ENCODE results near the gene AMIGO3.
"Not testable (repeated sequence)": the region's sequence is repeated elsewhere in the genome, so short reads cannot be mapped to it uniquely, and the experiment has no call there.

The AMIGO3 gene

GRCh38 chr3:49719214-49719884, at the start of gene AMIGO3:
Gene AMIGO3 (minus strand): TSS chr3:49719684. CDS start chr3:49719465, 219 bp downstream.
- peak; percentile 98 for DNase-seq (ENCODE audit: low spot score)

- DNase-seq (ENCODE audit: low spot score): no peak
Measured at GRCh38 chr3:49763981-49764380, 44.5 kb upstream of the AMIGO3 start.

- no peak for DNase-seq (ENCODE audit: low spot score)
Measured at GRCh38 chr3:49761661-49762060, 42.2 kb upstream of the AMIGO3 start.

- DNase-seq (ENCODE audit: low spot score): no peak
Measured at GRCh38 chr3:49759226-49759625, 39.7 kb upstream of the AMIGO3 start.

- no peak for DNase-seq (ENCODE audit: low spot score)
Measured at GRCh38 chr3:49757197-49757596, 37.7 kb upstream of the AMIGO3 start.

- DNase-seq (ENCODE audit: low spot score): no peak
Measured at GRCh38 chr3:49756036-49756435, 36.6 kb upstream of the AMIGO3 start.

- DNase-seq (ENCODE audit: low spot score): no peak
Measured at GRCh38 chr3:49754536-49754935, 35.1 kb upstream of the AMIGO3 start.

- DNase-seq (ENCODE audit: low spot score): no peak
Measured at GRCh38 chr3:49751501-49751900, 32.0 kb upstream of the AMIGO3 start.

GRCh38 chr3:49750056-49750455, 30.6 kb upstream of the AMIGO3 start:
- no peak for DNase-seq (ENCODE audit: low spot score)

GRCh38 chr3:49748874-49749273, 29.4 kb upstream of the AMIGO3 start:
- not testable (repeated sequence) for DNase-seq (ENCODE audit: low spot score)

GRCh38 chr3:49747792-49748480, 28.5 kb upstream of the AMIGO3 start:
- DNase-seq (ENCODE audit: low spot score): peak; percentile 24

GRCh38 chr3:49745986-49746385, 26.5 kb upstream of the AMIGO3 start:
- no peak for DNase-seq (ENCODE audit: low spot score)

GRCh38 chr3:49740427-49740826, 20.9 kb upstream of the AMIGO3 start:
- no peak for DNase-seq (ENCODE audit: low spot score)

GRCh38 chr3:49738067-49738713, 18.7 kb upstream of the AMIGO3 start:
- DNase-seq (ENCODE audit: low spot score): no peak

- DNase-seq (ENCODE audit: low spot score): no peak
Measured at GRCh38 chr3:49734752-49735151, 15.3 kb upstream of the AMIGO3 start.

GRCh38 chr3:49733551-49733950, 14.1 kb upstream of the AMIGO3 start:
- no peak for DNase-seq (ENCODE audit: low spot score)

- DNase-seq (ENCODE audit: low spot score): no peak
Measured at GRCh38 chr3:49732597-49732996, 13.1 kb upstream of the AMIGO3 start.

GRCh38 chr3:49729966-49730609, 10.6 kb upstream of the AMIGO3 start:
- no peak for DNase-seq (ENCODE audit: low spot score)

- DNase-seq (ENCODE audit: low spot score): no peak
Measured at GRCh38 chr3:49727924-49728361, 8.5 kb upstream of the AMIGO3 start.

- DNase-seq (ENCODE audit: low spot score): no peak
Measured at GRCh38 chr3:49727154-49727923, 7.9 kb upstream of the AMIGO3 start.

- DNase-seq (ENCODE audit: low spot score): no peak
Measured at GRCh38 chr3:49725906-49726681, 6.6 kb upstream of the AMIGO3 start.

All from AG08395 (cell line).